Common myeloid progenitor, CD34-positive (primary cell): ENCODE data around the gene RAB4B.

ENCODE experiments used
- CTCF ChIA-PET: fragments of 350-600 bp; sonication (Branson Sonifier 250); formaldehyde crosslinking; loops from one replicate; lab custom pipeline; 2021; ENCODE audit warnings: antibody characterized with exemption; lab: Charles Lee
- POLR2A ChIA-PET: fragments of 350-600 bp; sonication (Branson Sonifier 250); formaldehyde crosslinking; loops from one replicate; lab custom pipeline; 2021; ENCODE audit warnings: antibody characterized with exemption; lab: Charles Lee
- DNase-seq, 3 donors: peaks; one replicate each; pipeline versions ENCODE4 v3.0.0 to v3.0.0-alpha.2; 2013
- H3K27ac ChIP-seq, 2 experiments: 1 replicate in 1 of 2; 2 replicates in 1 of 2; pipeline ENCODE4 v1.7.0; 2013; ENCODE audit warnings: inconsistent platforms in 2 of 2, low read length in 2 of 2, mild to moderate bottlenecking in 2 of 2, low read depth in 1 of 2, moderate library complexity in 1 of 2; ENCODE audit not compliant: severe bottlenecking in 2 of 2, insufficient read depth in 1 of 2, poor library complexity in 1 of 2
- H3K27me3 ChIP-seq, 5 experiments: replicated peaks in 2 of 5; 1 replicate in 3 of 5; 2 replicates in 2 of 5; pipeline versions ENCODE4 v1.6.1 to v1.7.0; 2013; ENCODE audit warnings: low read length in 4 of 5, mild to moderate bottlenecking in 2 of 5, moderate library complexity in 2 of 5, inconsistent platforms in 1 of 5; ENCODE audit not compliant: insufficient read depth in 5 of 5, control insufficient read depth in 4 of 5
- H3K36me3 ChIP-seq, 4 experiments: 1 replicate in 2 of 4; 2 replicates in 2 of 4; pipeline versions ENCODE4 v1.6.1 to v1.7.0; 2013; ENCODE audit warnings: low read length in 3 of 4, control low read depth in 1 of 4, mild to moderate bottlenecking in 1 of 4; ENCODE audit not compliant: control insufficient read depth in 4 of 4, insufficient read depth in 4 of 4
- H3K4me1 ChIP-seq, 4 experiments: 1 replicate in 3 of 4; 2 replicates in 1 of 4; pipeline versions ENCODE4 v1.6.1 to v1.7.1; 2013; ENCODE audit warnings: low read length in 3 of 4, mild to moderate bottlenecking in 3 of 4, control low read depth in 1 of 4, inconsistent platforms in 1 of 4, moderate library complexity in 1 of 4; ENCODE audit not compliant: control insufficient read depth in 4 of 4, insufficient read depth in 4 of 4; ENCODE audit errors: control extremely low read depth in 1 of 4
- H3K4me3 ChIP-seq, 7 experiments: 1 replicate in 4 of 7; 2 replicates in 3 of 7; pipeline versions ENCODE4 v1.5.1 to v1.7.0; 2013; ENCODE audit warnings: mild to moderate bottlenecking in 7 of 7, low read length in 6 of 7, moderate library complexity in 6 of 7, inconsistent platforms in 2 of 7, low read depth in 2 of 7, control low read depth in 1 of 7; ENCODE audit not compliant: insufficient read depth in 4 of 7, control insufficient read depth in 1 of 7; ENCODE audit errors: extremely low read depth in 1 of 7
- H3K9me3 ChIP-seq, 5 experiments: 1 replicate in 4 of 5; 2 replicates in 1 of 5; pipeline versions ENCODE4 v1.6.1 to v1.7.1; 2013; ENCODE audit warnings: low read length in 4 of 5, mild to moderate bottlenecking in 2 of 5, inconsistent platforms in 1 of 5, low read depth in 1 of 5, moderate library complexity in 1 of 5; ENCODE audit not compliant: control insufficient read depth in 4 of 5, insufficient read depth in 2 of 5; ENCODE audit errors: control extremely low read depth in 1 of 5
- WGBS: methylation state at CpG from one replicate; pipeline ENCODE4 v1.1.5; 2013; ENCODE audit not compliant: insufficient coverage; 5-methylcytosine and 5-hydroxymethylcytosine counted together

RAB4B gene

GRCh38 chr19:40802300-40803169 is 24.5 kb downstream of the RAB4B start:
- peak overlapping the region in 6 of 7 experiments; percentile 2 to 57 (median 19) for H3K4me3 ChIP-seq
- ChIA-PET POLR2A (no interaction called here), CTCF (interaction anchor here (0.6 to 1.0 kb wide), 5 partner anchors 10 to 25 kb away, joined by 3 to 5 read pairs (median 3); partner anchors contain the start of gene RAB4B)
- peaks cover 3 to 68% (median 31%) of the 10 kb centered on the region in 4 experiments for H3K36me3 ChIP-seq
- peak overlapping the region; percentile 19 to 89 for H3K27ac ChIP-seq
- no peak for DNase-seq
- H3K27me3 ChIP-seq: no peaks in the 10 kb centered on the region
- peaks cover 4 to 85% (median 79%) of the 10 kb centered on the region in 4 experiments for H3K4me1 ChIP-seq
- H3K9me3 ChIP-seq: no peaks in the 10 kb centered on the region
- 39% methylated on average over 11 of the region's 11 CpGs for WGBS

- H3K9me3 ChIP-seq: no peaks in the 10 kb centered on the region
- POLR2A ChIA-PET: no interaction called here
- peak overlapping the region in 4 of 7 experiments; percentile 5 to 57 (median 26) for H3K4me3 ChIP-seq
- H3K36me3 ChIP-seq: peaks cover 4 to 76% (median 37%) of the 10 kb centered on the region in 4 experiments
- H3K27ac ChIP-seq: peak overlapping the region; percentile 9 to 89
- WGBS: 84% methylated on average over 4 of the region's 9 CpGs
- H3K4me1 ChIP-seq: peaks cover 3 to 78% (median 73%) of the 10 kb centered on the region in 4 experiments
- H3K27me3 ChIP-seq: no peaks in the 10 kb centered on the region
- CTCF ChIA-PET: interaction anchor here (0.9 to 1.1 kb wide), 6 partner anchors 9 to 55 kb away, joined by 3 to 5 read pairs (median 4); partner anchors contain the start of gene RAB4B
- DNase-seq: no peak
These were observed 25.3 kb downstream of the RAB4B start for GRCh38 chr19:40803170-40803856.

- ChIA-PET CTCF (interaction anchor here (0.9 to 4.9 kb wide), 8 partner anchors 8 to 139 kb away, joined by 3 to 25 read pairs (median 4); partner anchors contain the start of gene RAB4B), POLR2A (no interaction called here)
- 79% methylated on average over 5 of the region's 6 CpGs for WGBS
- Histone ChIP-seq H3K36me3 (peaks cover 5 to 83% (median 44%) of the 10 kb centered on the region in 4 experiments), H3K4me1 (peaks cover 3 to 77% (median 72%) of the 10 kb centered on the region in 4 experiments), H3K9me3 (no peaks in the 10 kb centered on the region), H3K4me3 (peak overlapping the region in 2 of 7 experiments; percentile 35 to 45), H3K27ac (peak overlapping the region; percentile 9 to 89), H3K27me3 (no peaks in the 10 kb centered on the region)
- peak; percentile 33 to 76 (median 70) for DNase-seq
These were observed 26.1 kb downstream of the RAB4B start for GRCh38 chr19:40803857-40804782.

GRCh38 chr19:40804783-40805242 is 26.8 kb downstream of the RAB4B start:
- peaks cover 5 to 90% (median 47%) of the 10 kb centered on the region in 4 experiments for H3K36me3 ChIP-seq
- 98% methylated on average over 6 of the region's 7 CpGs for WGBS
- H3K27ac ChIP-seq: no peak overlapping the region
- no peak for DNase-seq
- CTCF ChIA-PET: interaction anchor here (1.4 to 4.9 kb wide), 6 partner anchors 15 to 140 kb away, joined by 3 to 25 read pairs (median 14); partner anchors contain the start of gene RAB4B
- H3K4me1 ChIP-seq: peaks cover 3 to 77% (median 72%) of the 10 kb centered on the region in 4 experiments
- H3K4me3 ChIP-seq: no peak overlapping the region
- no peaks in the 10 kb centered on the region for H3K9me3 ChIP-seq
- H3K27me3 ChIP-seq: no peaks in the 10 kb centered on the region
- POLR2A ChIA-PET: no interaction called here

GRCh38 chr19:40805258-40805868 is 27.3 kb downstream of the RAB4B start:
- Histone ChIP-seq H3K9me3 (no peaks in the 10 kb centered on the region), H3K4me3 (no peak overlapping the region), H3K27ac (peak overlapping the region; percentile 7 to 46), H3K4me1 (peaks cover 3 to 77% (median 69%) of the 10 kb centered on the region in 4 experiments), H3K36me3 (peaks cover 5 to 92% (median 46%) of the 10 kb centered on the region in 4 experiments), H3K27me3 (no peaks in the 10 kb centered on the region)
- no peak for DNase-seq
- 83% methylated on average over 2 of the region's 2 CpGs for WGBS
- ChIA-PET CTCF (interaction anchor here (0.9 to 4.9 kb wide), 10 partner anchors 7 to 144 kb away, joined by 3 to 25 read pairs (median 10); partner anchors contain the start of genes COQ8B, EGLN2, ITPKC and RAB4B), POLR2A (no interaction called here)
